A549 (cell line): ENCODE data around the gene MIB2. TPM values are rescaled to one million over a fixed set of nuclear protein-coding genes. Genes with fewer than 3 reads are reported as not detected.

ENCODE experiments used
- ATAC-seq, 2 experiments: fragments of 200-7000 bp in 1 of 2; fragments of >200 bp in 1 of 2; cut with Nextera tagmentation in 1 of 2; cut with Tn5 transposase in 1 of 2; 3 replicates each; pipeline versions ENCODE4 v1.8.0 to v1.9.1; 2018 to 2020; ENCODE audit warnings: mild to moderate bottlenecking in 1 of 2, moderate library complexity in 1 of 2
- CTCF ChIA-PET: fragments of 300-600 bp; sonication (Branson Sonifier 250); formaldehyde crosslinking; extraction: SDS; loops from one replicate; lab custom pipeline; 2021; ENCODE audit warnings: antibody characterized with exemption, inconsistent platforms; lab: Yijun Ruan, JAX
- POLR2A ChIA-PET: fragments of 350-600 bp; formaldehyde crosslinking; extraction: SDS; loops from one replicate; lab custom pipeline; 2021; ENCODE audit warnings: antibody characterized with exemption, inconsistent platforms; lab: Yijun Ruan, JAX
- DNase-seq, 2 experiments: peaks; one replicate each; pipeline versions ENCODE4 v3.0.0 to v3.0.0-alpha.2; 2011 to 2016; ENCODE audit warnings: low read depth in 1 of 2, low spot score in 1 of 2
- FAIRE-seq: peaks from 2 replicates; lab custom pipeline; 2011; peaks lifted over from hg19 to GRCh38; lab: Jason Lieb, UNC
- H3K27ac ChIP-seq, 2 experiments: fragments of >200 bp; sonication (Bioruptor Twin); formaldehyde crosslinking; 3 replicates each; pipeline ENCODE4 v1.5.1; 2016 to 2017
- H3K4me1 ChIP-seq: fragments of >200 bp; sonication (Bioruptor Twin); formaldehyde crosslinking; 3 replicates; pipeline ENCODE4 v1.6.1; 2016
- H3K4me2 ChIP-seq: fragments of >200 bp; sonication (Bioruptor Twin); formaldehyde crosslinking; 3 replicates; pipeline ENCODE4 v1.6.1; 2016
- H3K4me3 ChIP-seq: fragments of >200 bp; sonication (Bioruptor Twin); formaldehyde crosslinking; 3 replicates; pipeline ENCODE4 v1.5.1; 2016
- H3K9me3 ChIP-seq: fragments of >200 bp; sonication (Bioruptor Twin); formaldehyde crosslinking; 3 replicates; pipeline ENCODE4 v1.6.1; 2016
- CEBPB ChIP-seq, 2 experiments: fragments of >200 bp in 1 of 2; sonication (Bioruptor Twin) in 1 of 2; formaldehyde crosslinking in 1 of 2; IDR thresholded peaks; 2 replicates each; pipeline ENCODE4 v1.6.1; 2012 to 2016
- CHD2 ChIP-seq: fragments of 150-350 bp; IDR thresholded peaks from 2 replicates; pipeline ENCODE4 v1.6.1; 2014; ENCODE audit warnings: low read length; ENCODE audit not compliant: partially characterized antibody
- CHD4 ChIP-seq: fragments of 200-600 bp; sonication (generic); IDR thresholded peaks from 2 replicates; pipeline ENCODE4 v1.6.1; 2016; ENCODE audit warnings: antibody characterized with exemption, mild to moderate bottlenecking, borderline replicate concordance
- CTCF ChIP-seq: fragments of >200 bp; sonication (Bioruptor Twin); formaldehyde crosslinking; IDR thresholded peaks from 3 replicates; pipeline ENCODE4 v1.5.1; 2016
- EHF ChIP-seq: fragments of 250-450 bp; sonication (Bioruptor Pico); IDR thresholded peaks from 2 replicates; pipeline ENCODE4 v1.5.0; 2020; ENCODE audit warnings: mild to moderate bottlenecking
- EHMT2 ChIP-seq: fragments of 200-600 bp; sonication (generic); IDR thresholded peaks from 2 replicates; pipeline ENCODE4 v1.6.1; 2016; ENCODE audit warnings: antibody characterized with exemption, low read depth, mild to moderate bottlenecking, moderate library complexity
- ELK1 ChIP-seq: fragments of 150-350 bp; IDR thresholded peaks from 2 replicates; pipeline ENCODE4 v1.6.1; 2014; ENCODE audit warnings: low read depth, mild to moderate bottlenecking, low read length
- FOXS1 ChIP-seq: fragments of 250-450 bp; sonication (Bioruptor Pico); IDR thresholded peaks from 2 replicates; pipeline ENCODE4 v1.5.0; 2020; ENCODE audit warnings: mild to moderate bottlenecking, moderate library complexity
- HEYL ChIP-seq: fragments of 250-450 bp; sonication (Bioruptor Pico); IDR thresholded peaks from 2 replicates; pipeline ENCODE4 v1.8.0; 2021; ENCODE audit warnings: mild to moderate bottlenecking, moderate library complexity
- HOXA7 ChIP-seq: fragments of 250-450 bp; sonication (Bioruptor Pico); IDR thresholded peaks from 2 replicates; pipeline ENCODE4 v1.5.0; 2020; ENCODE audit warnings: mild to moderate bottlenecking, moderate library complexity
- HOXB5 ChIP-seq: fragments of 250-450 bp; sonication (Bioruptor Pico); IDR thresholded peaks from 2 replicates; pipeline ENCODE4 v1.5.0; 2020; ENCODE audit warnings: mild to moderate bottlenecking, moderate library complexity
- KDM1A ChIP-seq: fragments of 200-600 bp; sonication (generic); IDR thresholded peaks from 2 replicates; pipeline ENCODE4 v1.6.1; 2016; ENCODE audit warnings: low read depth, mild to moderate bottlenecking
- MAZ ChIP-seq: fragments of 150-350 bp; IDR thresholded peaks from 2 replicates; pipeline ENCODE4 v1.6.1; 2014; ENCODE audit warnings: antibody characterized with exemption, low read depth, low read length, borderline replicate concordance
- NFE2L2 ChIP-seq: fragments of 150-350 bp; conservative IDR thresholded peaks from 2 replicates; pipeline ENCODE4 v1.6.1; 2014; ENCODE audit warnings: low read length
- PHF8 ChIP-seq: fragments of 200-600 bp; sonication (generic); IDR thresholded peaks from 2 replicates; pipeline ENCODE4 v1.6.1; 2016; ENCODE audit warnings: low read depth, mild to moderate bottlenecking, antibody characterized with exemption, moderate library complexity, borderline replicate concordance
- POLR2A ChIP-seq: IDR thresholded peaks from 2 replicates; pipeline ENCODE4 v1.6.1; 2012; ENCODE audit warnings: mild to moderate bottlenecking, low read length
- RAD21 ChIP-seq, 2 experiments: fragments of >200 bp in 1 of 2; sonication (Bioruptor Twin) in 1 of 2; formaldehyde crosslinking in 1 of 2; IDR thresholded peaks in 1 of 2; conservative IDR thresholded peaks in 1 of 2; 2 replicates in 1 of 2; 3 replicates in 1 of 2; pipeline ENCODE4 v1.6.1; 2012 to 2018; ENCODE audit warnings: inconsistent platforms in 1 of 2
- REST ChIP-seq: fragments of 200-600 bp; sonication (generic); IDR thresholded peaks from 2 replicates; pipeline ENCODE4 v1.6.1; 2016; ENCODE audit warnings: antibody characterized with exemption, mild to moderate bottlenecking, moderate library complexity
- RFX5 ChIP-seq: fragments of 450-650 bp; IDR thresholded peaks from 2 replicates; pipeline ENCODE4 v1.7.1; 2014; ENCODE audit warnings: antibody characterized with exemption, mild to moderate bottlenecking, moderate library complexity
- SREBF2 ChIP-seq: fragments of 450-650 bp; IDR thresholded peaks from 2 replicates; pipeline ENCODE4 v1.6.1; 2014; ENCODE audit warnings: mild to moderate bottlenecking, moderate library complexity
- USF2 ChIP-seq: fragments of 450-650 bp; IDR thresholded peaks from 2 replicates; pipeline ENCODE4 v1.6.1; 2014; ENCODE audit warnings: antibody characterized with exemption
- ZFP36 ChIP-seq: fragments of 450-650 bp; IDR thresholded peaks from 2 replicates; pipeline ENCODE4 v1.6.1; 2014; ENCODE audit warnings: borderline replicate concordance; ENCODE audit not compliant: partially characterized antibody
- WGBS: methylation state at CpG from one replicate; pipeline ENCODE4 v1.1.6; 2017; ENCODE audit errors: missing lambda C conversion rate; 5-methylcytosine and 5-hydroxymethylcytosine counted together
- polyA plus RNA-seq, 4 experiments: library from polyadenylated mRNA; depleted of rRNA in 3 of 4; stranded (reverse); fragments of >200 nt; fragmentation: RNase III in 1 of 4; extraction: RNeasy Plus Mini Kit Qiagen cat#74134 plus additional on column Dnase treatment in 1 of 4; gene quantifications; 2 replicates in 3 of 4; 3 replicates in 1 of 4; pipeline ENCODE4 v1.2.3, GENCODE V29; 2011 to 2017
- TF ChIP-seq, protein P1 (sequence below): IDR thresholded peaks from 2 replicates; pipeline ENCODE4 v1.6.1; 2012; ENCODE audit warnings: low read depth, borderline replicate concordance

MIB2 gene
- polyA plus RNA-seq, 2 of the 4 experiments (the other 2 are of a cell fraction): 5.1 to 20.0 TPM

DNA sequence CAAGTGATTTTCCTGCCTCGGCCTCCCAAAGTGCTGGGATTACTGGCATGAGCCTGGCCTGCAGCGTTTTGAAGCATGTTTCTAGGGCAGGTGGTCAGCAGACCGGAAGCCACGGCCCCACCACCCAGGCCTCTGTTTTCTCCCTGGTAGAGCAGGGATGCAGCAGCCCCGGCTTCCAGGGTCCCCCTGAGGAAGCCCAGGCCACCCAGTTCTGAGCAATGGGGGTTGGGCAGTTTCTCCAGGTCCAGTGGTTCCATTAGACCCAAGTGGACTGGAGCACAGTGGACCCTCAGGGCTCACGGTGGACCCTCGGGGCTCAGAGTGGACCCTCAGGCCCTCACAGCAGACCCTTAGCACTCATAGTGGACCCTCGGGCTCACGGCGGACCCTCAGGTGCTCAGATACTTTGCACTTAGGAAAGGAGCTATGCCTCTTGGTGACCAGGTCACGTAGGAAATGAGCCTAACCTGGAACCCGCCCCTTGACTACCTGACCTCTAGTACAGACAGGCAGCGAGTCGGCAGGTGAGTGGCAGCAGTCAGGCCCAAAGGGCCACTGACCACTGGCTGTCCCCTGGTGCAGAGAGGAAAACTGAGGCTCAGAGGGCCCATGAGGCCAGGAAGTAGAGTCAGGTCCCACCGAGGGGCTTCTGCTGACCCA, 10.8 kb upstream of the MIB2 start (continued):
- TF ChIP-seq CEBPB (IDR thresholded peaks at IDR 0.05) (no peak), CHD2 (no peak), SREBF2 (no peak), RFX5 (no peak), FOXS1 (CRISPR knock-in tag) (no peak), POLR2A (no peak)

DNA sequence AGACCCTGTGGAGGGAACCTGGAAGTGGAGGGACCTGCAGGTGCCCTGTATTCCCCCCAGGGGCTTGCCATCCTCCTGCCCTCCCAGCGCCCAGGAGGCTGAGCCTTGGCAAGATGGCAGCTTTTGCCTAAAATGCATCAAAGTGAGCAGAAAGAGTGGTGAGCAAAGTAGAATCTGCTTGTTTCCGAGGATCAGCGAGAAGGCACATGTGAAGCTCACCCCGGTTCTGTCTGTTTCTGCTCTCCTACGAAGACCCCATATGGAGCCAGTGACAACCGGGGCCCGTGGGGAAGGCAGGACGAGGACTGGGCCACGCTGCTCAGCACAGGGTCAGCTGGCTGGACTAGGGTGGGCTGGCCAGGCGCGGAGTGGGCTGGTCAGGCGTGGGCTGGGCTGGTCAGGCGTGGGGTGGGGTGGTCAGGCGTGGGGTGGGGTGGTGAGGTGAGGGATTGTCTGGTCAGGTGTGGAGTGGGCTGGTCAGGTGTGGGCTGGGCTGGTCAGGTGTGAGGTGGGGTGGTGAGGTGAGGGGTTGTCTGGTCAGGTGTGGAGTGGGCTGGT, 10.2 kb upstream of the MIB2 start:
- ATAC-seq: no peak; a peak in 1 of 6 replicates
- H3K4me3 ChIP-seq: no peak overlapping the region
- no peaks in the 10 kb centered on the region for H3K4me1 ChIP-seq
- H3K27ac ChIP-seq: no peak overlapping the region
- H3K4me2 ChIP-seq: no peak overlapping the region
- WGBS: 69% methylated on average over 7 of the region's 14 CpGs
- no peak for DNase-seq
- H3K9me3 ChIP-seq: no peaks in the 10 kb centered on the region
- TF ChIP-seq FOXS1 (CRISPR knock-in tag): no peak
- no peak for TF ChIP-seq CHD4
- TF ChIP-seq HEYL (CRISPR knock-in tag): no peak
- TF ChIP-seq CTCF: no peak
- TF ChIP-seq USF2: no peak
- TF ChIP-seq, protein P1, sequence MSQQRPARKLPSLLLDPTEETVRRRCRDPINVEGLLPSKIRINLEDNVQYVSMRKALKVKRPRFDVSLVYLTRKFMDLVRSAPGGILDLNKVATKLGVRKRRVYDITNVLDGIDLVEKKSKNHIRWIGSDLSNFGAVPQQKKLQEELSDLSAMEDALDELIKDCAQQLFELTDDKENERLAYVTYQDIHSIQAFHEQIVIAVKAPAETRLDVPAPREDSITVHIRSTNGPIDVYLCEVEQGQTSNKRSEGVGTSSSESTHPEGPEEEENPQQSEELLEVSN: no peak
- no peak for TF ChIP-seq NFE2L2
- no peak for TF ChIP-seq HOXA7 (CRISPR knock-in tag)
- TF ChIP-seq REST: no peak
- ChIA-PET POLR2A (no interaction called here), CTCF (no interaction called here)
- no peak for FAIRE-seq

GRCh38 chr1:1605724-1606123, 9.6 kb upstream of the MIB2 start:
- no peaks in the 10 kb centered on the region for H3K9me3 ChIP-seq
- H3K4me2 ChIP-seq: no peak overlapping the region
- ATAC-seq (no peak), DNase-seq (no peak), FAIRE-seq (no peak)
- no peaks in the 10 kb centered on the region for H3K4me1 ChIP-seq
- CTCF ChIA-PET: no interaction called here
- no CpG with 5 or more reads among the region's 17 CpGs for WGBS
- POLR2A ChIA-PET: no interaction called here
- H3K4me3 ChIP-seq: no peak overlapping the region
- no peak overlapping the region for H3K27ac ChIP-seq
- TF ChIP-seq RAD21 (conservative IDR thresholded peaks at IDR 0.05 in 1 of 2, IDR thresholded peaks at IDR 0.05 in 1 of 2): no peak
- no peak for TF ChIP-seq EHF
- no peak for TF ChIP-seq EHMT2
- TF ChIP-seq PHF8: no peak
- no peak for TF ChIP-seq KDM1A
- TF ChIP-seq CEBPB (IDR thresholded peaks at IDR 0.05): no peak
- no peak for TF ChIP-seq ZFP36
- no peak for TF ChIP-seq MAZ
- TF ChIP-seq HOXB5: no peak
- TF ChIP-seq FOXS1 (CRISPR knock-in tag): no peak
- TF ChIP-seq ELK1: no peak
- no peak for TF ChIP-seq CHD4
- no peak for TF ChIP-seq CTCF
- no peak for TF ChIP-seq HOXA7 (CRISPR knock-in tag)
